ENCODE results near the gene TNFSF10. TPM values are rescaled to one million over a fixed set of nuclear protein-coding genes. Genes with fewer than 3 reads are reported as not detected.
"Not testable (repeated sequence)": the region's sequence is repeated elsewhere in the genome, so short reads cannot be mapped to it uniquely, and the experiment has no call there.

TNFSF10 gene
- total RNA-seq, 2 experiments from 2014 or later = 31.8 to 32.7 TPM

- CTCF ChIA-PET = no interaction called here
- no peak for DNase-seq
- no peak overlapping the region for H3K4me3 Mint-ChIP-seq
- H3K9me3 Mint-ChIP-seq = no peaks in the 10 kb centered on the region
- peak overlapping the region; percentile 57 for H3K27ac Mint-ChIP-seq
- intact Hi-C loops (cut with micrococcal nuclease) = no loop called here
- H3K4me1 Mint-ChIP-seq (ENCODE audit: low read depth) = peaks cover 39% of the 10 kb centered on the region
- peaks cover 18% of the 10 kb centered on the region for H3K36me3 Mint-ChIP-seq (ENCODE audit: low read depth)
- H3K27me3 Mint-ChIP-seq (ENCODE audit: low read depth) = no peaks in the 10 kb centered on the region
Observed at GRCh38 chr3:172525116-172525613, 1.9 kb upstream of the TNFSF10 start.

DNA sequence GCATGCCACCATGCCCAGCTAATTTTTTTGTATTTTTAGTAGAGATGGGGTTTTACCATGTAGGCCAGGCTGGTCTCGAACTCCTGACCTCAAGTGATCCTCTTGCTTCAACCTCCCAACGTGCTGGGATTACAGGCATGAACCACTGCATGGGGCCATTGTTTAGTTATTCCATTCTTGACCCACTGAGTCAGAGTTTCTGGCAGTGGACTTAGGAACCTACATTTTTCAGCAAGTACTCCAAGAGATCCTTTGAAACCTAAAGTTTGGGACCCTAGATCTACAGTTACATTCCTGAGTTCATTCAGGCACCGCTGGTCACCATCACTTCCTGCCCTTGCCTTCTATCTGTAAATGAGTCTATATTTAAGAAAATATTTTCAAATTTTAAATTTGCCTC, 1.4 kb upstream of the TNFSF10 start:
- intact Hi-C loops (cut with micrococcal nuclease) = loop anchor here (5.0 kb wide), 2 partner anchors 1067 to 1277 kb away; no protein-coding TSS in a partner anchor
- peaks cover 23% of the 10 kb centered on the region for H3K36me3 Mint-ChIP-seq (ENCODE audit: low read depth)

GRCh38 chr3:172521837-172522726, 1.1 kb downstream of the TNFSF10 start:
- CTCF ChIA-PET = interaction anchor here (1.2 to 9.9 kb wide), 6 partner anchors 10 to 101 kb away, joined by 3 to 122 read pairs (median 4); no protein-coding TSS in a partner anchor
- Mint-ChIP-seq H3K4me1 (ENCODE audit: low read depth) (peaks cover 48% of the 10 kb centered on the region), H3K4me3 (peak overlapping the region; percentile 96), H3K27ac (peak overlapping the region; percentile 96), H3K36me3 (ENCODE audit: low read depth) (peaks cover 33% of the 10 kb centered on the region)
- not testable (repeated sequence) for H3K27me3 Mint-ChIP-seq (ENCODE audit: low read depth); H3K9me3 Mint-ChIP-seq; DNase-seq
- intact Hi-C loops (cut with micrococcal nuclease) = loop anchor here (2.0 to 5.0 kb wide), 3 partner anchors 59 to 1275 kb away; no protein-coding TSS in a partner anchor

More for the DNA sequence above, 1.4 kb upstream of the TNFSF10 start:
- Mint-ChIP-seq H3K9me3 (no peaks in the 10 kb centered on the region), H3K27me3 (ENCODE audit: low read depth) (no peaks in the 10 kb centered on the region), H3K4me3 (no peak overlapping the region), H3K27ac (peak overlapping the region; percentile 96), H3K4me1 (ENCODE audit: low read depth) (peaks cover 36% of the 10 kb centered on the region)
- CTCF ChIA-PET = interaction anchor here (0.6 kb wide), 1 partner anchor 96 kb away, joined by 4 read pairs; no protein-coding TSS in a partner anchor
- DNase-seq = no peak

DNA sequence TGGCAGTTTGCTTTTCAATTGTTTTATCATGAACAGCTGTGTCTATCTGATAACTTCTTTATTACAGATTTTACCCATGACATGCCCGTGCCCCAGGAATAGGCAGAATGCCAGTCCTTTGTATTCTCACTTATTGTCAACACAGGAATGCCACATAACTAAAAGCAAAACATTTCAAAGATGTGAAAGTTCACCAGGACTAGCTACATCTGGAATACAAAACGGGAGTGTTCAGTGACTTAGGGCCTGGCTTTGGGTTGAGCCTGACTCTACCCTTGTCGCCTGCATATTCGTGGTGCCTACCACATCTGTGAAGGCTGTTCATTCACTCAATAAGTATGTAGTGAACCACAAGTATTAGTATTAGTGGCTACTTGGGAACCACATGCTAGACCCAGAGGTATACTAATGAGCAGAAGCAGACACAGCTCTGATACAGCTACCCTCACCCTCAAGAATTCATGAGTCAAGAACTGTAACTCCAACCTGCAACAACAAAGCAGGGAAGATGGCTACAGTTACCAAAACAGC, 2.9 kb downstream of the TNFSF10 start:
- no peaks in the 10 kb centered on the region for H3K9me3 Mint-ChIP-seq
- H3K27me3 Mint-ChIP-seq (ENCODE audit: low read depth) = no peaks in the 10 kb centered on the region
- H3K4me3 Mint-ChIP-seq = peak overlapping the region; percentile 96
- CTCF ChIA-PET = interaction anchor here (1.0 to 9.9 kb wide), 8 partner anchors 8 to 74 kb away, joined by 3 to 122 read pairs (median 4); no protein-coding TSS in a partner anchor
- H3K36me3 Mint-ChIP-seq (ENCODE audit: low read depth) = peaks cover 48% of the 10 kb centered on the region
- H3K27ac Mint-ChIP-seq = peak overlapping the region; percentile 96
- peak; percentile 60 for DNase-seq
- H3K4me1 Mint-ChIP-seq (ENCODE audit: low read depth) = peaks cover 64% of the 10 kb centered on the region
- intact Hi-C loops (cut with micrococcal nuclease) = loop anchor here (1.0 to 5.0 kb wide), 4 partner anchors 8 to 1273 kb away; no protein-coding TSS in a partner anchor

GRCh38 chr3:172519740-172520139, 3.5 kb downstream of the TNFSF10 start:
- intact Hi-C loops (cut with micrococcal nuclease) = loop anchor here (1.0 to 5.0 kb wide), 5 partner anchors 7 to 1272 kb away; no protein-coding TSS in a partner anchor
- Mint-ChIP-seq H3K27me3 (ENCODE audit: low read depth) (no peaks in the 10 kb centered on the region), H3K4me1 (ENCODE audit: low read depth) (peaks cover 66% of the 10 kb centered on the region), H3K27ac (peak overlapping the region; percentile 96), H3K4me3 (peak overlapping the region; percentile 96), H3K36me3 (ENCODE audit: low read depth) (peaks cover 54% of the 10 kb centered on the region), H3K9me3 (no peaks in the 10 kb centered on the region)
- peak; percentile 30 for DNase-seq
- CTCF ChIA-PET = interaction anchor here (1.0 to 9.9 kb wide), 5 partner anchors 10 to 74 kb away, joined by 3 to 122 read pairs (median 4); no protein-coding TSS in a partner anchor

DNA sequence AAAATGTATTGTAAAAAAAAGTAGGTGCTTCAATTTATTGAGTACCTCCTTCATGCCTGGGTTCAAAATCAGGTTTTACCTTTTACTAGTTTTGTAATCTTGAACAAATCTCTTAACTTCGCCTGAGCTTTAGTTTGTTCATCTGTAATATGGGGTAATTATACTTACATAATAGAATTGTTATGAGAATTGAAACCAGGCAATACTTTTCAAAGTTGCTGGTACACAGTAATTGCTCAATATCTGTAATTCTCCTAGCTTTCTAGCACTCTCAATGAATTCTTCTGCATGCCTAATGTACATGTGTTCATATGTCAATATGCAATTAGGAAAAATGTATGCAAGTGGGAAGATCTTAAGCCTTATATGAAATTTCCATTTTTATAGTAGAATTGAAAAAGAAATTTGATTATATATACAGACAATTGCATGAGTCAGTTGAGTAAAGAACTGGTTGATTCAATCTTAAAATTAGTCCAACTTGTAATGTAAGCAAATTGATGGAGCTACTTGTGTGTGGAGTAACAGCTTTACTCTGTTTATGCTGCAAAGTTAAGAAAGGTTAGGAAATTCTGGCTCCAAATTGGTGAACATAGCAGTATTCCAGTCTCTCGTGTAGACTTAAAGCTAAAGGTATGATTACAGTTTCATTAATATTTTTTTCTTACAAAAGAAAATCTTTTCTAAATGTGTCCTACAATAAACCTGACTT, 4.1 kb downstream of the TNFSF10 start:
- Mint-ChIP-seq H3K27ac (peak overlapping the region; percentile 96), H3K27me3 (ENCODE audit: low read depth) (no peaks in the 10 kb centered on the region), H3K4me3 (peak overlapping the region; percentile 96), H3K9me3 (no peaks in the 10 kb centered on the region), H3K4me1 (ENCODE audit: low read depth) (peaks cover 67% of the 10 kb centered on the region), H3K36me3 (ENCODE audit: low read depth) (peaks cover 61% of the 10 kb centered on the region)
- CTCF ChIA-PET = interaction anchor here (1.0 to 9.9 kb wide), 5 partner anchors 11 to 75 kb away, joined by 3 to 122 read pairs (median 4); no protein-coding TSS in a partner anchor
- intact Hi-C loops (cut with micrococcal nuclease) = loop anchor here (2.0 kb wide), 1 partner anchor 672 kb away; no protein-coding TSS in a partner anchor
- DNase-seq = no peak

- CTCF ChIA-PET = interaction anchor here (1.2 to 9.9 kb wide), 5 partner anchors 12 to 76 kb away, joined by 3 to 122 read pairs (median 7); no protein-coding TSS in a partner anchor
- Mint-ChIP-seq H3K4me1 (ENCODE audit: low read depth) (peaks cover 69% of the 10 kb centered on the region), H3K4me3 (peak overlapping the region; percentile 70), H3K27ac (peak overlapping the region; percentile 94), H3K27me3 (ENCODE audit: low read depth) (no peaks in the 10 kb centered on the region), H3K36me3 (ENCODE audit: low read depth) (peaks cover 72% of the 10 kb centered on the region), H3K9me3 (no peaks in the 10 kb centered on the region)
- peak; percentile 82 for DNase-seq
- intact Hi-C loops (cut with micrococcal nuclease) = loop anchor here (1.0 to 2.0 kb wide), 8 partner anchors 12 to 671 kb away; no protein-coding TSS in a partner anchor
Observed at GRCh38 chr3:172517859-172518466, 5.3 kb downstream of the TNFSF10 start.

- Mint-ChIP-seq H3K4me3 (peak overlapping the region; percentile 66), H3K27me3 (ENCODE audit: low read depth) (no peaks in the 10 kb centered on the region), H3K9me3 (no peaks in the 10 kb centered on the region), H3K4me1 (ENCODE audit: low read depth) (peaks cover 82% of the 10 kb centered on the region), H3K36me3 (ENCODE audit: low read depth) (peaks cover 79% of the 10 kb centered on the region), H3K27ac (peak overlapping the region; percentile 94)
- peak; percentile 65 for DNase-seq
- intact Hi-C loops (cut with micrococcal nuclease) = loop anchor here (1.0 kb wide), 7 partner anchors 10 to 76 kb away; no protein-coding TSS in a partner anchor
- CTCF ChIA-PET = interaction anchor here (1.0 to 9.9 kb wide), 9 partner anchors 12 to 77 kb away, joined by 3 to 122 read pairs (median 6); no protein-coding TSS in a partner anchor
Observed at GRCh38 chr3:172516318-172517214, 6.7 kb downstream of the TNFSF10 start.

GRCh38 chr3:172515130-172515918, 7.9 kb downstream of the TNFSF10 start:
- CTCF ChIA-PET = interaction anchor here (1.1 to 9.9 kb wide), 6 partner anchors 15 to 79 kb away, joined by 3 to 122 read pairs (median 4); no protein-coding TSS in a partner anchor
- intact Hi-C loops (cut with micrococcal nuclease) = no loop called here

GRCh38 chr3:172514678-172515077, 8.6 kb downstream of the TNFSF10 start:
- Mint-ChIP-seq H3K9me3 (no peaks in the 10 kb centered on the region), H3K4me3 (peak overlapping the region; percentile 23), H3K4me1 (ENCODE audit: low read depth) (peaks cover 87% of the 10 kb centered on the region), H3K27ac (peak overlapping the region; percentile 94), H3K27me3 (ENCODE audit: low read depth) (no peaks in the 10 kb centered on the region), H3K36me3 (ENCODE audit: low read depth) (peaks cover 77% of the 10 kb centered on the region)
- intact Hi-C loops (cut with micrococcal nuclease) = no loop called here
- CTCF ChIA-PET = interaction anchor here (1.1 to 9.9 kb wide), 5 partner anchors 16 to 79 kb away, joined by 3 to 122 read pairs (median 5); no protein-coding TSS in a partner anchor
- DNase-seq = no peak

More at GRCh38 chr3:172515130-172515918, 7.9 kb downstream of the TNFSF10 start:
- no peak for DNase-seq
- Mint-ChIP-seq H3K36me3 (ENCODE audit: low read depth) (peaks cover 78% of the 10 kb centered on the region), H3K27me3 (ENCODE audit: low read depth) (no peaks in the 10 kb centered on the region), H3K4me3 (peak overlapping the region; percentile 50), H3K9me3 (no peaks in the 10 kb centered on the region), H3K4me1 (ENCODE audit: low read depth) (peaks cover 86% of the 10 kb centered on the region), H3K27ac (peak overlapping the region; percentile 94)

Measured in activated naive CD4-positive, alpha-beta T cell treated with anti-CD3 and anti-CD28 coated beads for 36 hours (primary cell).